ENCODE results near the gene PF4V1. TPM values are rescaled to one million over a fixed set of nuclear protein-coding genes. Genes with fewer than 3 reads are reported as not detected.
A peak's percentile ranks its signal among the peaks of the same experiment; 100 is the strongest.

Gene PF4V1
- total and polyA plus RNA-seq, 9 of the 15 experiments (the other 6 are each of a cell fraction or from before 2014, with no cell fraction given): not detected

- TF ChIP-seq THAP12 (CRISPR knock-in tag; IDR thresholded peaks at IDR 0.05) (no peak), BMI1 (IDR thresholded peaks at IDR 0.05; ENCODE audit: low read length) (no peak), GABPB1 (CRISPR knock-in tag; IDR thresholded peaks at IDR 0.05) (no peak), ZC3H4 (CRISPR knock-in tag; IDR thresholded peaks at IDR 0.05; ENCODE audit: borderline replicate concordance) (no peak), PCBP2 (IDR thresholded peaks at IDR 0.05; ENCODE audit: low read depth, low read length, poor library complexity, severe bottlenecking) (peak; percentile 35)
Measured at GRCh38 chr4:73842696-73843095, 10.4 kb upstream of the PF4V1 start (continued).

GRCh38 chr4:73843369-73843768, 9.7 kb upstream of the PF4V1 start:
- Histone ChIP-seq H3K79me2 (ENCODE audit: control insufficient read depth, insufficient read depth, low read length) (no peaks in the 10 kb centered on the region), H3K9me3 (replicated peaks; ENCODE audit: control insufficient read depth, insufficient read depth, low read depth, low read length) (no peaks in the 10 kb centered on the region), H4K20me1 (replicated peaks; ENCODE audit: control insufficient read depth, insufficient read depth, low read length) (no peaks in the 10 kb centered on the region), H2AFZ (ENCODE audit: low read depth, low read length) (no peak overlapping the region), H3K9me1 (ENCODE audit: control insufficient read depth, insufficient read depth, low read length) (no peaks in the 10 kb centered on the region), H3K27me3 (ENCODE audit: control insufficient read depth in 2 of 2, insufficient read depth in 2 of 2, low read length in 2 of 2) (no peaks in the 10 kb centered on the region), H3K4me2 (ENCODE audit: insufficient read depth, low read length) (no peak overlapping the region), H3K36me3 (ENCODE audit: control insufficient read depth, insufficient read depth, low read length) (no peaks in the 10 kb centered on the region), H3K4me1 (replicated peaks in 1 of 2; ENCODE audit: control insufficient read depth in 2 of 2, insufficient read depth in 2 of 2, low read length in 2 of 2) (peaks cover 0 to 5% of the 10 kb centered on the region in 2 experiments; a peak in 2 of 5 replicates), H3K27ac (ENCODE audit: extremely low read depth, low read depth, low read length) (no peak overlapping the region), H3K4me3 (no peak overlapping the region), H3K9ac (ENCODE audit: insufficient read depth in 1 of 2, low read depth in 2 of 2, low read length in 2 of 2) (no peak overlapping the region)
- in situ Hi-C loops (cut with MboI) (no loop called here), intact Hi-C loops (cut with micrococcal nuclease) (no loop called here)
- DNase-seq (ENCODE audit: extremely low read depth in 1 of 4, low spot score in 3 of 4) (no peak), FAIRE-seq (no peak), ATAC-seq (no peak)
- POLR2A ChIA-PET: interaction anchor here (1.7 kb wide), 1 partner anchor 16 kb away, joined by 4 read pairs; no protein-coding TSS in a partner anchor
- CTCF ChIA-PET (ENCODE audit: low intra/inter-chr PET ratio): no interaction called here
- no TSS peak for BruUV-seq (replicated peaks)
- TF ChIP-seq ZNF316 (IDR thresholded peaks at IDR 0.05) (peak; percentile 30; the same call in 1 of the 2 replicates), E2F1 (CRISPR knock-in tag; IDR thresholded peaks at IDR 0.05) (no peak), POLR2AphosphoS5 (IDR thresholded peaks at IDR 0.05; ENCODE audit: control insufficient read depth, insufficient read depth, low read depth, low read length) (no peak), ZBTB8A (IDR thresholded peaks at IDR 0.05; ENCODE audit: partially characterized antibody) (no peak), TCF7L2 (IDR thresholded peaks at IDR 0.05; ENCODE audit: low read depth, low read length) (no peak), PKNOX1 (IDR thresholded peaks at IDR 0.05) (no peak), C11orf30 (IDR thresholded peaks at IDR 0.05; ENCODE audit: low read depth) (peak; percentile 34; the same call in 1 of the 2 replicates), ZNF146 (CRISPR knock-in tag; IDR thresholded peaks at IDR 0.05; ENCODE audit: unreplicated experiment) (no peak), RNF219 (CRISPR knock-in tag; IDR thresholded peaks at IDR 0.05) (no peak)
